Neuronal stem cell (in vitro differentiated cells): Measurements from ENCODE around the gene COPG1. TPM values are rescaled to one million over a fixed set of nuclear protein-coding genes. Genes with fewer than 3 reads are reported as not detected.
A peak's percentile ranks its signal among the peaks of the same experiment; 100 is the strongest.

ENCODE experiments used
- DNase-seq: peaks from one replicate; pipeline ENCODE4 v3.0.0-alpha.2; 2013; ENCODE audit warnings: low spot score
- H2AFZ ChIP-seq: one replicate; pipeline ENCODE4 v1.6.1; 2013; ENCODE audit warnings: mild to moderate bottlenecking, low read length, inconsistent platforms
- H2AK5ac ChIP-seq: 2 replicates; pipeline ENCODE4 v1.6.1; 2013; ENCODE audit warnings: low read depth, mild to moderate bottlenecking, inconsistent platforms, low read length, moderate library complexity, mixed read lengths
- H2BK120ac ChIP-seq: 2 replicates; pipeline ENCODE4 v1.6.1; 2013; ENCODE audit warnings: low read depth, mild to moderate bottlenecking, inconsistent platforms, low read length, moderate library complexity, mixed read lengths
- H2BK12ac ChIP-seq: one replicate; pipeline ENCODE4 v1.6.1; 2013; ENCODE audit warnings: low read length, inconsistent platforms
- H2BK15ac ChIP-seq: 2 replicates; pipeline ENCODE4 v1.6.1; 2013; ENCODE audit warnings: mild to moderate bottlenecking, low read length, inconsistent platforms, mixed read lengths
- H2BK5ac ChIP-seq: one replicate; pipeline ENCODE4 v1.6.1; 2013; ENCODE audit warnings: inconsistent platforms, mild to moderate bottlenecking, low read length, moderate library complexity
- H3K14ac ChIP-seq: one replicate; pipeline ENCODE4 v1.6.1; 2013; ENCODE audit warnings: low read length, inconsistent platforms
- H3K18ac ChIP-seq: 2 replicates; pipeline ENCODE4 v1.6.1; 2013; ENCODE audit warnings: low read length, inconsistent platforms
- H3K23ac ChIP-seq: 2 replicates; pipeline ENCODE4 v1.6.1; 2013; ENCODE audit warnings: low read depth, mild to moderate bottlenecking, mixed read lengths, low read length, inconsistent platforms; ENCODE audit not compliant: poor library complexity
- H3K27ac ChIP-seq: replicated peaks from 3 replicates; pipeline ENCODE4 v1.5.1; 2013; ENCODE audit warnings: low read length, inconsistent platforms
- H3K27me3 ChIP-seq, 3 experiments: 2 replicates each; pipeline ENCODE4 v1.6.1; 2013; ENCODE audit warnings: low read length in 3 of 3, mild to moderate bottlenecking in 2 of 3, inconsistent platforms in 1 of 3, low read depth in 1 of 3, mixed read lengths in 1 of 3, moderate library complexity in 1 of 3; ENCODE audit not compliant: control insufficient read depth in 3 of 3, insufficient read depth in 3 of 3
- H3K36me3 ChIP-seq, 2 donors: replicated peaks in 1 of 2; 2 replicates each; pipeline ENCODE4 v1.6.1; 2013; ENCODE audit warnings: low read length in 2 of 2; ENCODE audit not compliant: control insufficient read depth in 2 of 2, insufficient read depth in 2 of 2
- H3K4ac ChIP-seq: 2 replicates; pipeline ENCODE4 v1.6.1; 2013; ENCODE audit warnings: inconsistent platforms, mild to moderate bottlenecking, low read length, moderate library complexity
- H3K4me1 ChIP-seq, 2 donors: 1 replicate in 1 of 2; 2 replicates in 1 of 2; pipeline ENCODE4 v1.6.1; 2013; ENCODE audit warnings: low read length in 2 of 2, low read depth in 1 of 2; ENCODE audit not compliant: control insufficient read depth in 2 of 2, insufficient read depth in 1 of 2
- H3K4me2 ChIP-seq: one replicate; pipeline ENCODE4 v1.6.1; 2013; ENCODE audit warnings: mild to moderate bottlenecking, low read length, inconsistent platforms; ENCODE audit not compliant: insufficient read depth, poor library complexity, severe bottlenecking
- H3K4me3 ChIP-seq, 2 donors: 2 replicates each; pipeline ENCODE4 v1.5.1; 2013; ENCODE audit warnings: low read length in 2 of 2, mild to moderate bottlenecking in 2 of 2, inconsistent platforms in 1 of 2, moderate library complexity in 1 of 2
- H3K79me1 ChIP-seq: one replicate; pipeline ENCODE4 v1.6.1; 2013; ENCODE audit warnings: low read depth, mild to moderate bottlenecking, inconsistent platforms, low read length, moderate library complexity
- H3K9ac ChIP-seq: one replicate; pipeline ENCODE4 v1.6.1; 2013; ENCODE audit warnings: mild to moderate bottlenecking, low read depth, low read length, inconsistent platforms; ENCODE audit not compliant: poor library complexity
- H3K9me3 ChIP-seq, 2 donors: replicated peaks in 1 of 2; 2 replicates each; pipeline versions ENCODE3 to v1.6.1; 2013; ENCODE audit warnings: low read length in 2 of 2, mild to moderate bottlenecking in 2 of 2, inconsistent platforms in 1 of 2, low read depth in 1 of 2, mixed read lengths in 1 of 2, moderate library complexity in 1 of 2; ENCODE audit not compliant: control insufficient read depth in 2 of 2, insufficient read depth in 1 of 2
- H4K8ac ChIP-seq: one replicate; pipeline ENCODE4 v1.6.1; 2013; ENCODE audit warnings: low read depth, mild to moderate bottlenecking, inconsistent platforms, low read length, moderate library complexity
- H4K91ac ChIP-seq: one replicate; pipeline ENCODE4 v1.6.1; 2013; ENCODE audit warnings: low read length, low read depth, mild to moderate bottlenecking, inconsistent platforms; ENCODE audit not compliant: poor library complexity
- WGBS, 2 donors: extraction: QIAGEN DNeasy Blood & Tissue Kit; methylation state at CpG; one replicate each; pipeline ENCODE4 v1.1.7; 2013; ENCODE audit warnings: missing lambda C conversion rate in 2 of 2, mixed read lengths in 1 of 2; ENCODE audit not compliant: insufficient read length in 2 of 2, insufficient replicate concordance in 1 of 2; ENCODE audit errors: extremely low coverage in 2 of 2; 5-methylcytosine and 5-hydroxymethylcytosine counted together
- small RNA-seq: library from polyadenylated mRNA; stranded (forward); fragments of <200 nt; extraction: miRNeasy Mini kit (QIAGEN cat#:217004); gene quantifications from one replicate; pipeline ENCODE3, GENCODE V24; 2013; ENCODE audit not compliant: insufficient read depth

The COPG1 gene

DNA sequence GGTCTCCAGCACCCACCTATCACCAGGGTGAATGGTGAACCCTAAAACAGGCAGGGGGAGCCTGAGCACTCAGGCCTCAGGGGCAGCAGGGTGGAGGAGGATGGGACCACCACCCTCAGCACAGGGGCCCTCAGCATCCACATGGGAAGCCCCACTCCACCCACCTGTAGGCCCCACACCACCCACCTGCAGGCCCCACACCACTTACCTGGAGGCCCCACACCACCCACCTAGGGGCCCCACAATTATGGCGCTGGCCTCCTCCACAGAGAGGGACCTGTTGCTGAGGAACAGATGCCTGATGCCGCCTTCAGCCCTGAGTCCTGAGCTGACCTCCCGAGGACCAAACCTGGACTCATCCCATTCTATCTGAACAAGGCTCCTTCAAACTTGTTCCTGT is 76.0 kb downstream of the COPG1 start:
- H3K27ac ChIP-seq, result no peak overlapping the region
- no peak overlapping the region for H2BK15ac ChIP-seq
- no peak overlapping the region for H3K23ac ChIP-seq
- no peak overlapping the region for H3K4me2 ChIP-seq
- H3K14ac ChIP-seq, result no peak overlapping the region
- H2BK120ac ChIP-seq, result no peak overlapping the region
- H3K4me3 ChIP-seq, result no peak overlapping the region
- H3K9ac ChIP-seq, result peak overlapping the region; percentile 4
- no peak overlapping the region for H2BK5ac ChIP-seq
- peaks cover 9% of the 10 kb centered on the region for H3K79me1 ChIP-seq
- H3K18ac ChIP-seq, result no peak overlapping the region
- H2AK5ac ChIP-seq, result no peak overlapping the region
- H3K27me3 ChIP-seq, result peaks cover 0 to 2% (median 0%) of the 10 kb centered on the region in 3 experiments
- H4K8ac ChIP-seq, result no peak overlapping the region
- H3K4ac ChIP-seq, result no peak overlapping the region
- peaks cover 29 to 39% of the 10 kb centered on the region in 2 donors for H3K36me3 ChIP-seq
- no peak overlapping the region for H2AFZ ChIP-seq
- no CpG with 5 or more reads among the region's 3 CpGs for WGBS, 2 donors
- DNase-seq, result no peak
- H2BK12ac ChIP-seq, result peak overlapping the region; percentile 41
- peaks cover 0 to 3% of the 10 kb centered on the region in 2 donors for H3K9me3 ChIP-seq
- H4K91ac ChIP-seq, result no peak overlapping the region
- no peaks in the 10 kb centered on the region for H3K4me1 ChIP-seq

DNA sequence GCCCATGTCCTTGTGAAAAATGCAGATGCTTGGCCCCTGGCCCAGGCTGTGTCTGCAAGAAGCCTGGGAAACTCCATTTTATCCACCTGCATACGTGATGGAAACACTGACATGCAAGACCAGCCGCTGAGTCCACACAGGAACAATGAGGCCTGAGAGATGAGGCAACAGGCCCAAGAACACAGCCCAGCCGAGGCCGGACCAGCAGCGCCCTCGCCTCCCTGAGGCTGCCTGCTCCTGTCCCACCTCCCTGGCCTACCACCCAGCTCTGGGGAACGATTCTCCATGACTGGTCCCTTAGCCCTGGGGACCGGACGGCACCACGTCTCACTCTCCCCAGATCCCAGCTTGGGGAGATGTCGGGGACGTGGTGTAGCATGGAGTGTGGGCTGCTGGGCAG is 76.7 kb downstream of the COPG1 start:
- Histone ChIP-seq H2AK5ac (no peak overlapping the region), H2BK120ac (no peak overlapping the region), H2BK15ac (no peak overlapping the region), H3K4ac (no peak overlapping the region), H3K4me2 (no peak overlapping the region), H3K27ac (no peak overlapping the region), H3K9me3 (peaks cover 0 to under 1% of the 10 kb centered on the region in 2 donors), H2BK12ac (no peak overlapping the region), H2AFZ (no peak overlapping the region), H3K18ac (peak overlapping the region; percentile 8), H3K36me3 (peaks cover 22 to 31% of the 10 kb centered on the region in 2 donors), H2BK5ac (no peak overlapping the region), H3K27me3 (peaks cover 0 to 2% (median 0%) of the 10 kb centered on the region in 3 experiments), H3K14ac (no peak overlapping the region), H3K23ac (no peak overlapping the region), H3K4me3 (no peak overlapping the region), H4K91ac (no peak overlapping the region), H3K79me1 (peaks cover 9% of the 10 kb centered on the region), H4K8ac (no peak overlapping the region), H3K4me1 (no peaks in the 10 kb centered on the region), H3K9ac (peak overlapping the region; percentile 21)
- DNase-seq, result no peak
- WGBS, 2 donors, result no CpG with 5 or more reads among the region's 12 CpGs

DNA sequence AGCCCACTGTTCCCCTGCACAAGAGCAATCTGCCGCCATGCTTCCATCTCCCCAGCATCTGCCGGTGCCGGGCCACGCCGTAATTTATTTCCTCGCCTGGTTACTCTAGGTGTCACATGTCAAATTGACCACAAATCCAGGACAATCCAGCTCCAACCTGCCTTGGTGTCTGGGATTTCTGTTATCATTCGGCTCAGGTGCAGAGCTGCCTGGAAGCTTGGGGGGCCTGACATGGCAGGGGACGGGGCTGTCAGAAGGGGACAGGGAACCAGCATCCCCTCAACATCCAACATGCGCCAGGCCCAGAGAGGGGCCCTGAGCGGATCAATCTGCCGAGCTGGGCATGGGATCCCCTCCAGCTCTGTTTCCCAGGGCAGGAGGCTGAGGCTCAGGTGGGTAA is 77.2 kb downstream of the COPG1 start:
- H3K36me3 ChIP-seq, result peaks cover 17 to 27% of the 10 kb centered on the region in 2 donors
- H3K27ac ChIP-seq, result no peak overlapping the region
- no peak overlapping the region for H2BK120ac ChIP-seq
- H3K14ac ChIP-seq, result no peak overlapping the region
- peaks cover 5% of the 10 kb centered on the region for H3K79me1 ChIP-seq
- H3K23ac ChIP-seq, result no peak overlapping the region
- H3K4me1 ChIP-seq, result no peaks in the 10 kb centered on the region
- no CpG with 5 or more reads among the region's 11 CpGs for WGBS, 2 donors
- H2BK12ac ChIP-seq, result no peak overlapping the region
- H3K27me3 ChIP-seq, result peaks cover 0 to 2% (median 0%) of the 10 kb centered on the region in 3 experiments
- no peak overlapping the region for H3K9ac ChIP-seq
- H3K4me2 ChIP-seq, result no peak overlapping the region
- no peak overlapping the region for H4K8ac ChIP-seq
- no peak overlapping the region for H2BK5ac ChIP-seq
- no peaks in the 10 kb centered on the region for H3K9me3 ChIP-seq
- DNase-seq, result no peak
- H3K4ac ChIP-seq, result no peak overlapping the region
- no peak overlapping the region for H2BK15ac ChIP-seq
- no peak overlapping the region for H3K18ac ChIP-seq
- H3K4me3 ChIP-seq, result no peak overlapping the region
- no peak overlapping the region for H4K91ac ChIP-seq
- no peak overlapping the region for H2AK5ac ChIP-seq
- H2AFZ ChIP-seq, result no peak overlapping the region

Small RNAs within 50 kb of the gene (small RNA-seq; reads per million reads assigned to genes)
- gene MIR6826 (not detected), gene RPS27P12 (not detected)
